Glomerular endothelial cell (primary cell): Measurements from ENCODE around the gene CBX8. TPM values are rescaled to one million over a fixed set of nuclear protein-coding genes. Genes with fewer than 3 reads are reported as not detected.

Source experiments
- DNase-seq: peaks from one replicate; pipeline ENCODE4 v3.0.0-alpha.2; 2011; ENCODE audit warnings: low read depth, low spot score; ENCODE audit errors: extremely low read depth
- total RNA-seq: library from RNA; depleted of rRNA; stranded (reverse); fragments of >200 nt; gene quantifications from 2 replicates; pipeline ENCODE4 v1.2.3, GENCODE V29; 2015

Gene CBX8
- total RNA-seq, 1 donor from 2014 or later: 2.1 TPM

GRCh38 chr17:79821331-79822095, 24.6 kb upstream of the CBX8 start:
- no peak for DNase-seq

DNA sequence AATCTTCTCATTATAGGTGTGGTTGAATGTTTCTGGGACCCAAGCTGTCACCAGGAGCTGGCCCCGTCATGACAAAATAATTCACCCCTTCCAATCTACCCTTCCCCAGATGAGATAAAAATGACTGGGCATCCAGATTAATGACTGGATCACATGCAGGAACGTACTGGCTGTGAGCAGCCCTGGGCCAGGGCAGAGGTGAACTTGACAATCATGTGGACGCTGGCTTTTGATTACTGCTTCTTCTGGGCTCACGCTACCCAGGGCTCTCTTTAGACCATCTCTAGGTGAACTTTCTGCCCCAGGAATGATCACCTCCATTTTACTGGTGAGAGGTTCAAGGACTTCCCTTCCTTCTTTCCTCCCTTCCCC, 24.1 kb upstream of the CBX8 start:
- no peak for DNase-seq

- no peak for DNase-seq
Observed at GRCh38 chr17:79819534-79820276, 22.8 kb upstream of the CBX8 start.

GRCh38 chr17:79819085-79819484, 22.2 kb upstream of the CBX8 start:
- DNase-seq: no peak

DNA sequence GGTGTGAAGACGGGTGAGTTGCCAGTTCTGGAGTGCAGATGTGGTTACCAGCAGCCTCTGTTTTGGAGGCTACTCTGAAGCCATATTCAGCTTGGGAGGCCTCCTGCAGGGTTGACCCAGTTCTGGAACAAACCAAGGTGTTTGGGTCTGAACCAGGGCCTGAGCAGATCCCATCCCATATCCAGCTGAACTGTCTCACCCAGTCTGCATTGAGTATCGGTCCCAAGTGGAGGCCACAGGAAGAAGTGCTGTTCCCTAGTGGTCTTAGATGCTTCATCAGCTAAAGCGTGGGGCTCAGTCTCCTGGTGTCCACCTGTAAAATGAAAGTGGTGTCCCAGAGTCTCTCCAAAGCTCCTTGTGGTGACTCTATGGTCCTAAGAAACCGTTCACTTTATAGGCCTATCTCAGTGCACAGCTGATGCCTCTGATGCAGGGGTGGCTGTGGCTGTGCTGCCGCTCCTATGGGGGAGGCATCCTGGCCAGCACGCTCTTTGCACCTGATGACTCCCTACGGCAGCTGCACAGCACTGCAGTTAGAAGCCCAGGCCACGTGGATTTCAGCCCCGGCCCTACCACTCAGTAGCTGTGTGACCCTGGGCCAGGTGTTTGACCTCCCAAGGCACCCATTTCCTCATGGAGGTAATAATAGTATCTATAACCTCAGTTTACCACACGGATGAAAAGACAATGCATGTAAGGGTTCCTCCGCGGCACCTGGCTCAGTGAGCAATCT, 21.3 kb upstream of the CBX8 start:
- DNase-seq: no peak

DNA sequence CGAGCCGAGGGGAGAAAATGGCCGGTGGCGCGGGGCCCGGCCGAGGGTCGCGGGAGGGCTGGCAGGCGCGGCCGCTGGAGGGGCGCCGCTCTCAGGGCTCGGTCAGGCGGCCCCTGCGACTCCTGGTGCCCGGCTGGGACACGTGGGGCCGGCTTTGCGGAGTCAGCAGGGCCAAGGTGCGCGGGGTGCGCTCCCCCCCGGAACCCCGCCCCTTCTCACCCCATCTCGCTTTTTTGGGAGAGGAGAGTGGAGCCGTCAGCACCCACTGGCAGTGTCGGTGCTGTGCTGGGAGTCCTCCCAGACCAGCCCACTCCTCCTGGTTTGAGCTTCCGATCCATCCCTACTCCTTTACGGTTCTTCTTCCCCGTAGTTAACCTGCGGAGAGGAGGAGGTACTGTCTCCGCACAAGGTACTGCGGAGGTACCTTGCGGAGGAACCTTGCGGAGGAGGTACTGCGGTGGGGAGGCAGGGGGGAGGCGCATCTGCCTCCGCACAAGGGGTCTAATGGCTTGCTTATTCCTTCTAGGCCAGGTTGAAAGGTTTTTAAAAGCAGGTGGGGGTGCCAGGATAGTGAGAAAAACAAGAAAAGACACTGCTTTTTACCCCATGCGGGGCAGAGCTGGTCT, 19.1 kb upstream of the CBX8 start:
- no peak for DNase-seq

DNA sequence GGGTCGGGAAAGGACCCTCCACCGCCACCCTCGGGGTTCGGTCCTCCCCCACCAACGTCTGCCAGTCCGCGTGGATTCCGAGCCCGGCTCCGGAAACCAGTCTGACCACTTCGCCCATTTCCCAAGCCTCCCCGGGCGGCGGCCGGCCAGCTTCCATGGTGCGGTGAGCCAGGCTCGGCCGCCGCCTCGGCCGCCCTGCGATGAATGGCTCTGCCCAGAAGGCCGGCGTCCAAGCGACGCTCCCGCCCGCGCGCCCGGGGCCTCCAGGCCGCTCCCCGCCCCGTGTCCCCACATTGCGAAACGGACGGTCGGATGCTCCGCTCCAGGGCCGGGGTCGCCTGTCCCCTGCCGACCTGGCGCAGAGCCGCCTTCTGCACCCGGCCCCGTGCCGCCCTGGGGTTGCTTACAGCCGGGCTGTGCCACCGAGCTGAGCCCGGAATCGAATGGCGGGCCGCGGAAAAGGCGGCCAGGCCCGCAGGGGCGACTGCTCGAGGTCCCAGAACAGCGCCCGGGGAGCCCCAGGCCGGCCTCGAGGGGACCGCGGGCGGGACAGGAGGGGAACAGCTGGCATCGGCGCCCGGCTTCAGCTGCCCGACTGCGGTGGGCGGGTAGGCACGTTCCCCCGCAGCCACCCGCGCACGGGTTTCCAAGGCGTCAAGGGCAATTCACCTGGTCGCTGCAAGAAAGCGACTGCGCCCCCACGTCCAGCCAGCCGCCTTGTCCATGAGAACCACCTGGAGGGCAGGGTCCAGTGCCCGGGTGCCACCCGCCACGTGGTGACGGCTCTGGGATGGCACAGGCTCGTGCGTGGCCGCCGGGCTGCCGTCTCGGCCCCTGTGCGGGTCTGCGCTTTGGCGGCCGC, 18.3 kb upstream of the CBX8 start:
- DNase-seq: no peak

GRCh38 chr17:79814127-79814973, 17.5 kb upstream of the CBX8 start:
- no peak for DNase-seq

DNA sequence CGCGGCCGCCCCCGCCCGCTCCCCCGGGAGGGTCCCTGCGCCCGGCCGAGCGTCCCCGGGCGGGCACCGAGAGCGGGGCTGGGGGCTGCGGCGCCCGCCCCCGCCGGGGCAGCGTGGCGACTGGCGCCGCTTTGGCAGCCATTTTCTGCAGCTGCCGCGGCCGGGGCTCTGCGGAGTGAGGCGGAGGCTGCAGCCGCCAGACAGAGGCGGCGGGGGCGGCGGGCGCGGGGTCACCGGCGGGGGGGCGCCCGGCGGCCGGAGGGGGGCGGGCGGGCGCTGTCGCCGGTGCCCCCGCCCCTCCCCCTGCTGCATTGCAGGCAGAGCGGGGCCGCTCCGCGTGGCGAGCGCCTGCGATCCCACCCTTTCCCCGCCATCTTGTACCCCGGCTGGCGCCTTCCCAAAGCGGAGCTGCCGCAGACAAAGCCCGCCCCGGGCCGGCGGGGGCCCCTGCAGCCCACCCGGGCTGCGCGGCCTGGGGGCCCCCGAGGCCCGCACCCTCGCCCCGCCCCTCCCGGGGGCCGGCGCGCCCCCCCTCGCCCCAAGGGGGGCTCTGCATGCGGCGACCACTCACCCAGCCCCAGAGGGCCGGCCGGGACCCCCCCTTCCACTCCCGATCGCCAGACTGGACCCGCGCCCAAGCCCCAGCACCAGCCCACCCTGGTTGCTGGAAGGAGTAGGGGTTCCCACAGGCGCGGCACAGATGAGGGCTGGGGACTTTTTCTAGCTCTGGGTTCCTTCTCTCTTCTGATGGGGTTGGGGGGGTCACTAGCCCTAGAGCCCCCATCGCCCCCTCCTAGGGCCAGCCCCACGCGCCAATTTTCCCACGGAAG, 16.6 kb upstream of the CBX8 start:
- DNase-seq: no peak

GRCh38 chr17:79812353-79813258, 15.7 kb upstream of the CBX8 start:
- DNase-seq: no peak

- no peak for DNase-seq
Observed at GRCh38 chr17:79811868-79812352, 15.0 kb upstream of the CBX8 start.

DNA sequence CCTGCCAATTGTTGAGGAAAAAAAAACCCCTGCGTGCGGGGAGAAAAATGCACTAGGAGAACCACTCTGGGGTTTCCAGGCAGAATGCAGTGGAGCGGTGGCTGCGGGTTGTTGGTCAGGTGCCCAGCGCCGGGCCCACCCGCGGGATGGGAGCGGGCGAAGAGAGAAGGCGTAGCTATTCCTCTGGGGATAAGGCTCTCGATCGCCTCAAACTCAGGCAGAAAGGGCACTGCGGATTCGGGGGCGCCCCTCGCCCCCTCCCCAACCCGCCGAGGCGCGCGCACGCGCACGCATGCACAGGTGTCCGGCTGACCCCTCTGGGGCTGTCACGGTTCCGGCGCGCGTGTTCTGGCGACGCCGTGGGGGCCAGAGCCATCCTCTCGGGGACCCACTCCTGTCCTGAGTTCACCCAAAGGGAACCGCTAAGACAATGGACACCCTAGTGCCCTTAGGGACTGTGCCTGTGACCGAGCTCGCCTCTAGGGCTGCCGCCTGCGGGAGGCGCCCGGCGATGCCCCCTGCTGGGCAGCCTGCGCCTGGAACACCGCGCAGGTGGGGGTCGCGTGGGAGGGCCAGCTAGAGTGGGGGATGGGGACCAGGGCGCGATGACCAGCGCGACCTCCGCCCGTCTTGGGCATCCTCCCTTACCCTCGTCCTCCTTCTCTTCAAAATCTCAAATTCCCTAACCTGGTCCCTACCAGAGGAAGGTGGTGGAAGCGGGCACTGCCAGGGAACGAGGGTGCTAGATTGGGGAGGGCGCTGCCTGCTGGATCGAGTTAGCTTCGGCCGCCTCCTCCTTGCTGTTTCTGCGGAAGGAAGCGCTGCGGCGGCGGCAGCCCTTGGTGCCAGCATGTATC, 14.4 kb upstream of the CBX8 start:
- no peak for DNase-seq

DNA sequence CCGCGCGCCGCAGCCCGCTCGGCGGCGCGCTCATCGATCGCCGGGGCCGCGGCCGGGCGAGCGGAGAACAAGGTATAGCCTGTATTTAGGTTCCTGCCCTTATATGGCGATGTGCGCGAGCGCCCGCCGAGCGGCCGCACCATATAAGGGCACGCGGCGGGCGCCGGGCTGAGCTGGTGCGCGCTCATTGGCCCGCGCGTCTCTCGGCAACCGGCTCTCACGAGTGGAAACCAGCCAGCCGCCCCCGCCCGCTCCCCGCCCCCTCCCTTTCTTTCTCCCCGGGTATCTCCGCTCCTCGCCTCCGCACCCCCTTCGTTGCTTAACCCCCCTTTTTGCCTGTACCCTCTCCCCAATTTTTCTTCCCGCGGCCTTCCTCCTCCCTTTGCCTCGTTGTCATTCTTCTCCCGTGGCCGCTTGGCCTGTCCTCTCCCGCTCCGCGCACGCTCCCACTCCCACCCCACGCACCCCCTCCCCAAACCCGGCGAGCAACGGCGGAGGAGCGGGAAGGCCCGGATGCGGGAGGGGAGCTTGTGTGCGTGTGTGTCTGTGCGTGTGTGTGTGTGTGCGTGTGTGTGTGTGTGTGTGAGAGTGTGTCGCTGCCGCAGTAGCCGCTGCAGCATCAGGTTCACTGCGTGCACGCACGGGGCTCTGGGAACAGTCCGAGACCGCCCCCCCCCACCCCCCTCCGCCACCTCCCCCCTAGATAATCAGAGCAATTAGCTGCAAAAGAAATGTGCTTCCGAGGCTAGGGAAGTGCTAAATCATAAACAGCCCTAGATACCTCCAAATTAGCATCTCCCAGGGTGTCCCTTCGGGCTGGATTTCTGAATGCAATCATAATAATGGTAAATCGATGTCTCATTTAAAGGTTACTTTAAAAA, 13.5 kb upstream of the CBX8 start:
- no peak for DNase-seq

DNA sequence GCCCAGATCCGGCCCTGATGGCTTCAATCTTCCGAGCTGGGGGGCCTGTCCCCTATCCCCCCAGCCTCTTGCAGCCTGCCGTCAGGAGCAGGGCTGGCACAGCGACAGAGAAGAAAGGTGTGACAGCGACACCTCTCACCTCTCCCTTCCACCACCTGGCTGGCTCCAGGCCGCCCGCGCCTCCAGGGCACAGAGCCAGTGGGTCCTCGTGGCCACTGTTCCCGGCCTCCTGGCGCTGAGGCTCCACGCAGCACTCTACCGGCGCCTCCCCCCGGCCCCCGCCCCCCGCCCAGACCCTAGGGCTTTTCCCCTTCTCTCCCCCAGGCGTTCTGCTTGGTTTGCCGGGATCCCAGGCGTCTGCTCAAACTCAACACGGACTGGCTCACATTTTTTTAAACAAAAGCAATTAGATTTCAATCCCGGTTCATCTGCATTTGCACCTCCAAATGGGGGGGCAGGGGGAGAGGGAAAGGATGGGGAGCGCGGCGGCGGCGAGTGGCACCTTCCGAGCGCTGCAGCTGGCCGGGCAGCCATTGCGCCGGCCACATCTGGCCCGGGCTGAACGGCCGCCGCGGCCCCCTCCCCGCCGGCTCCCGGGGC, 12.8 kb upstream of the CBX8 start:
- no peak for DNase-seq
